ENCODE data around the gene VIPR1. TPM values are rescaled to one million over a fixed set of nuclear protein-coding genes. Genes with fewer than 3 reads are reported as not detected.

VIPR1 gene
- total and polyA plus RNA-seq, 4 experiments from 2014 or later: 23.1 to 104 (median 62.0) TPM

DNA sequence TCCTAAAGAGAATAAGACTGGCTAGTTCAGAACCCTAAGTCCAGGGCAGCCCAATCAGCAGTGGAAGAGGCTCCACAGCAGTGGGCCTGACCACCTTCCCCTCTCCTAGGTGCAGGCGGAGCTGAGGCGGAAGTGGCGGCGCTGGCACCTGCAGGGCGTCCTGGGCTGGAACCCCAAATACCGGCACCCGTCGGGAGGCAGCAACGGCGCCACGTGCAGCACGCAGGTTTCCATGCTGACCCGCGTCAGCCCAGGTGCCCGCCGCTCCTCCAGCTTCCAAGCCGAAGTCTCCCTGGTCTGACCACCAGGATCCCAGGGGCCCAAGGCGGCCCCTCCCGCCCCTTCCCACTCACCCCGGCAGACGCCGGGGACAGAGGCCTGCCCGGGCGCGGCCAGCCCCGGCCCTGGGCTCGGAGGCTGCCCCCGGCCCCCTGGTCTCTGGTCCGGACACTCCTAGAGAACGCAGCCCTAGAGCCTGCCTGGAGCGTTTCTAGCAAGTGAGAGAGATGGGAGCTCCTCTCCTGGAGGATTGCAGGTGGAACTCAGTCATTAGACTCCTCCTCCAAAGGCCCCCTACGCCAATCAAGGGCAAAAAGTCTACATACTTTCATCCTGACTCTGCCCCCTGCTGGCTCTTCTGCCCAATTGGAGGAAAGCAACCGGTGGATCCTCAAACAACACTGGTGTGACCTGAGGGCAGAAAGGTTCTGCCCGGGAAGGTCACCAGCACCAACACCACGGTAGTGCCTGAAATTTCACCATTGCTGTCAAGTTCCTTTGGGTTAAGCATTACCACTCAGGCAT, 33.7 kb downstream of the VIPR1 start:
- H3K9me3 Mint-ChIP-seq: peaks cover 0 to 2% (median 0%) of the 10 kb centered on the region in 8 donors
- peaks cover 56% of the 10 kb centered on the region for H3K4me1 ChIP-seq (ENCODE audit: insufficient read depth, low read length)
- H3K27me3 Mint-ChIP-seq: no peaks in the 10 kb centered on the region
- intact Hi-C loops (cut with micrococcal nuclease): loop anchor here (1.0 kb wide), 2 partner anchors 17 to 34 kb away; partner anchors contain the start of gene VIPR1
- H3K27ac ChIP-seq (ENCODE audit: low read depth, low read length): no peak overlapping the region
- peaks cover 25 to 27% of the 10 kb centered on the region in 2 donors for H3K36me3 Mint-ChIP-seq
- no peaks in the 10 kb centered on the region for H3K36me3 ChIP-seq (ENCODE audit: insufficient read depth, low read length)
- no peak overlapping the region for H3K4me3 ChIP-seq (ENCODE audit: low read length in 2 of 2)
- no peak overlapping the region for H3K4me3 Mint-ChIP-seq
- CTCF ChIA-PET (ENCODE audit: partially characterized antibody): interaction anchor here (1.2 to 50.4 kb wide), 9 partner anchors 8 to 209 kb away, joined by 3 to 1823 read pairs (median 5); partner anchors contain the start of gene VIPR1
- H3K9me3 ChIP-seq (ENCODE audit: control insufficient read depth in 1 of 2, low read length in 2 of 2): no peaks in the 10 kb centered on the region
- H3K27ac Mint-ChIP-seq: peak overlapping the region; percentile 34 to 83 (median 59)
- no peaks in the 10 kb centered on the region for H3K27me3 ChIP-seq (ENCODE audit: insufficient read depth, low read length)
- POLR2A ChIA-PET (ENCODE audit: partially characterized antibody): interaction anchor here (0.7 to 6.7 kb wide), 7 partner anchors 10 to 45 kb away, joined by 3 to 75 read pairs (median 3); partner anchors contain the start of gene VIPR1
- peak; percentile 41 to 51 (median 43) for DNase-seq
- peaks cover 45 to 71% (median 58%) of the 10 kb centered on the region in 4 donors for H3K4me1 Mint-ChIP-seq

DNA sequence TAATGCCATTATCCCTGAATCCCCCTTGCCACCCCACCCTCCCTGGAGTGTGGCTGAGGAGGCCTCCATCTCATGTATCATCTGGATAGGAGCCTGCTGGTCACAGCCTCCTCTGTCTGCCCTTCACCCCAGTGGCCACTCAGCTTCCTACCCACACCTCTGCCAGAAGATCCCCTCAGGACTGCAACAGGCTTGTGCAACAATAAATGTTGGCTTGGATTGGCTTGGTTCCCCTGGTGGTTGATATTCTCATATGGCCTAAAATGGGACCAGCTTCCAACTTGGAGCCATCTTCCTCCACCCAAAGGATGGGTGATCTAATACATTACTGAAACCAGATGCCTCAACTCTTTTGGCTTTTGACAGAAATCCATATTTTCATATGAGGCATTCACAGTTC, 34.9 kb downstream of the VIPR1 start:
- no peaks in the 10 kb centered on the region for H3K27me3 ChIP-seq (ENCODE audit: insufficient read depth, low read length)
- H3K36me3 ChIP-seq (ENCODE audit: insufficient read depth, low read length): no peaks in the 10 kb centered on the region
- DNase-seq: no peak
- Mint-ChIP-seq H3K27me3 (no peaks in the 10 kb centered on the region), H3K9me3 (peaks cover 0 to 2% (median 0%) of the 10 kb centered on the region in 8 donors), H3K4me3 (no peak overlapping the region), H3K27ac (peak overlapping the region in 6 of 7 donors; percentile 19 to 86 (median 70)), H3K36me3 (peaks cover 13 to 15% of the 10 kb centered on the region in 2 donors), H3K4me1 (peaks cover 34 to 59% (median 47%) of the 10 kb centered on the region in 4 donors)
- CTCF ChIA-PET (ENCODE audit: partially characterized antibody): interaction anchor here (1.2 to 50.4 kb wide), 5 partner anchors 6 to 208 kb away, joined by 3 to 1823 read pairs (median 14); partner anchors contain the start of gene VIPR1
- no peak overlapping the region for H3K27ac ChIP-seq (ENCODE audit: low read depth, low read length)
- peaks cover 44% of the 10 kb centered on the region for H3K4me1 ChIP-seq (ENCODE audit: insufficient read depth, low read length)
- POLR2A ChIA-PET (ENCODE audit: partially characterized antibody): interaction anchor here (1.3 to 6.7 kb wide), 4 partner anchors 8 to 35 kb away, joined by 4 to 75 read pairs (median 8); partner anchors contain the start of gene VIPR1
- no peaks in the 10 kb centered on the region for H3K9me3 ChIP-seq (ENCODE audit: control insufficient read depth in 1 of 2, low read length in 2 of 2)
- intact Hi-C loops (cut with micrococcal nuclease): no loop called here
- no peak overlapping the region for H3K4me3 ChIP-seq (ENCODE audit: low read length in 2 of 2)

GRCh38 chr3:42539871-42540714, 37.6 kb downstream of the VIPR1 start:
- H3K9me3 Mint-ChIP-seq: no peaks in the 10 kb centered on the region
- no peaks in the 10 kb centered on the region for H3K27me3 Mint-ChIP-seq
- intact Hi-C loops (cut with micrococcal nuclease): loop anchor here (1.0 kb wide), 2 partner anchors 16 to 38 kb away; partner anchors contain the start of gene VIPR1
- no peak overlapping the region for H3K4me3 Mint-ChIP-seq
- no peaks in the 10 kb centered on the region for H3K36me3 Mint-ChIP-seq
- Histone ChIP-seq H3K27me3 (ENCODE audit: insufficient read depth, low read length) (no peaks in the 10 kb centered on the region), H3K4me1 (ENCODE audit: insufficient read depth, low read length) (peaks cover 18% of the 10 kb centered on the region), H3K9me3 (ENCODE audit: control insufficient read depth in 1 of 2, low read length in 2 of 2) (no peaks in the 10 kb centered on the region), H3K27ac (ENCODE audit: low read depth, low read length) (no peak overlapping the region), H3K4me3 (ENCODE audit: low read length in 2 of 2) (no peak overlapping the region), H3K36me3 (ENCODE audit: insufficient read depth, low read length) (no peaks in the 10 kb centered on the region)
- POLR2A ChIA-PET (ENCODE audit: partially characterized antibody): interaction anchor here (0.9 to 2.3 kb wide), 4 partner anchors 13 to 38 kb away, joined by 3 to 23 read pairs (median 3); partner anchors contain the start of gene VIPR1
- DNase-seq: peak; percentile 47 to 64 (median 60)
- H3K27ac Mint-ChIP-seq: peak overlapping the region in 5 of 7 donors; percentile 17 to 72 (median 52)
- H3K4me1 Mint-ChIP-seq: peaks cover 13 to 32% (median 25%) of the 10 kb centered on the region in 4 donors
- CTCF ChIA-PET (ENCODE audit: partially characterized antibody): interaction anchor here (1.0 to 50.4 kb wide), 6 partner anchors 4 to 208 kb away, joined by 3 to 1823 read pairs (median 6); partner anchors contain the start of genes SEC22C and VIPR1

GRCh38 chr3:42541079-42541478, 38.6 kb downstream of the VIPR1 start:
- intact Hi-C loops (cut with micrococcal nuclease): no loop called here
- Mint-ChIP-seq H3K27me3 (no peaks in the 10 kb centered on the region), H3K36me3 (peaks cover 0 to 4% of the 10 kb centered on the region in 2 donors), H3K9me3 (no peaks in the 10 kb centered on the region), H3K4me1 (peaks cover 13 to 30% (median 21%) of the 10 kb centered on the region in 4 donors), H3K4me3 (no peak overlapping the region), H3K27ac (peak overlapping the region in 2 of 7 donors; percentile 13 to 22)
- Histone ChIP-seq H3K27ac (ENCODE audit: low read depth, low read length) (no peak overlapping the region), H3K9me3 (ENCODE audit: control insufficient read depth in 1 of 2, low read length in 2 of 2) (no peaks in the 10 kb centered on the region), H3K4me3 (ENCODE audit: low read length in 2 of 2) (no peak overlapping the region), H3K27me3 (ENCODE audit: insufficient read depth, low read length) (no peaks in the 10 kb centered on the region), H3K4me1 (ENCODE audit: insufficient read depth, low read length) (peaks cover 18% of the 10 kb centered on the region), H3K36me3 (ENCODE audit: insufficient read depth, low read length) (no peaks in the 10 kb centered on the region)
- DNase-seq: no peak
- POLR2A ChIA-PET (ENCODE audit: partially characterized antibody): interaction anchor here (2.3 kb wide), 1 partner anchor 39 kb away, joined by 23 read pairs; the partner anchor contains the start of gene VIPR1
- CTCF ChIA-PET (ENCODE audit: partially characterized antibody): interaction anchor here (1.0 to 50.4 kb wide), 3 partner anchors 3 to 47 kb away, joined by 3 to 1823 read pairs (median 1823); partner anchors contain the start of gene VIPR1

DNA sequence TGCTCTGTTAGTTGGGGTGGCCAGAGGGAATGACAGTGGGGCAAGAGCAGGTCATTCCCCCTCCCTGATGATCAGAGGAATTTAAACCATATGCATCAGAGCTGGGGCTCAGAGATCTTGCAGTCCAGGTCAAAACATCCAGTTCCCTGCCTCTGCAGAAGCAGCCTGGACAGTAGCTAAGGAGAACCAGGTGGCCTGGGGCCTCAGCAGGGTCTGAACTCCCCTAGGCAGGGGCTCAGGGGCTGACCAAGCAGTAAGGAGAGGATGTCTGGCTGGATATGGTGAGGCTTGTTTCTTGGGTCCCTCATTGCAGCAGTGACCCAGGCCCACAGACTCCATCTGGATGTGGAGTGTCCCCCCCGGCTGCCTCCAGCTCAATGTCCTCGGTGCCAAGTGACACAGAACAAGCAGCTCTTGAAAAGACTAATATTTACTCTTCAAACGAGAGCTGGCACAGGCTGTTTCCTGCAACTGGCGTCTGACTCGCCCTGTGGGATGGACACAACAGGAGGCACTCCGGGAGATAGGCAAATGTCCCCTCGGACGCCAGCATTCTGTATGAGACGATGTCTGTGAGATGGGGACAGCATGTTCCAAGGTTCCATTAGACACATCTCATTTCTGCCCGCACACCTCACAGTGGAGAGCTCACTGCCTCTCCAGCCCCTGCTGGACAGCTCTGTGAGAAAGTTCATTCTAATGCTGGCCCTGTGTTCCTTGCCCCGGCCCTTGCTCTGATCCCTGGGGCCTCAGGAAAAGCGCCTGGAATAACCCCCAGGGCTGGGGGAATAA, 42.2 kb downstream of the VIPR1 start:
- peaks cover 7% of the 10 kb centered on the region for H3K4me1 ChIP-seq (ENCODE audit: insufficient read depth, low read length)

More for the DNA sequence above, 42.2 kb downstream of the VIPR1 start:
- Mint-ChIP-seq H3K27me3 (no peaks in the 10 kb centered on the region), H3K27ac (no peak overlapping the region), H3K9me3 (no peaks in the 10 kb centered on the region), H3K36me3 (peaks cover 7 to 23% of the 10 kb centered on the region in 2 donors), H3K4me3 (no peak overlapping the region), H3K4me1 (peaks cover 6 to 20% (median 9%) of the 10 kb centered on the region in 4 donors)
- ChIA-PET POLR2A (ENCODE audit: partially characterized antibody) (interaction anchor here (0.5 to 2.2 kb wide), 2 partner anchors 24 to 43 kb away, joined by 3 to 11 read pairs; partner anchors contain the start of gene VIPR1), CTCF (ENCODE audit: partially characterized antibody) (interaction anchor here (1.2 to 50.4 kb wide), 3 partner anchors 1 to 203 kb away, joined by 3 to 1823 read pairs (median 1823); partner anchors contain the start of gene VIPR1)
- Histone ChIP-seq H3K27ac (ENCODE audit: low read depth, low read length) (no peak overlapping the region), H3K9me3 (ENCODE audit: control insufficient read depth in 1 of 2, low read length in 2 of 2) (no peaks in the 10 kb centered on the region), H3K27me3 (ENCODE audit: insufficient read depth, low read length) (no peaks in the 10 kb centered on the region), H3K4me3 (ENCODE audit: low read length in 2 of 2) (no peak overlapping the region), H3K36me3 (ENCODE audit: insufficient read depth, low read length) (no peaks in the 10 kb centered on the region)
- no peak for DNase-seq
- intact Hi-C loops (cut with micrococcal nuclease): no loop called here
